ENCODE results near the gene ARRDC3. TPM values are rescaled to one million over a fixed set of nuclear protein-coding genes. Genes with fewer than 3 reads are reported as not detected.
A peak's percentile ranks its signal among the peaks of the same experiment; 100 is the strongest.
"Not testable (repeated sequence)": the region's sequence is repeated elsewhere in the genome, so short reads cannot be mapped to it uniquely, and the experiment has no call there.

ARRDC3 gene
- total and polyA plus RNA-seq, 5 experiments from 2014 or later: 72.6 to 374 (median 134) TPM

DNA sequence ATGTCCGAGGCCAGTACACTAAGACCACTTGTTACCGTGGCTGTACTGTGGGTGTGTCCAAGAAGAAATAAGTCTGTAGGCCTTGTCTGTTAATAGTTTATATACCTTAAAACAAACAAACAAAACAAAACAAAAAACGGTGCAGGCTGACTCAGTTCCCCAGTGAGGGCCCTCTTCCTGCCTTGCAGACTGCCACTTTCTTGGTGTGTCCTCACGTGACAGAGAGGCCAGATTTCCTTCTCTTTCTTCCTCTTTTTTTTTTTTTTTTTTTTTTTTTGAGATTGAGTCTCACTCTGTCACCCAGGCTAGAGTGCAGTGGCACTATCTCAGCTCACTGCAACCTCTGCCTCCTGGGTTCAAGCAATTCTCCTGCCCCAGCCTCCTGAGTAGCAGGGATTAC is 28.2 kb downstream of the ARRDC3 start:
- not testable (repeated sequence) for ATAC-seq, H3K4me3 Mint-ChIP-seq, H3K27me3 Mint-ChIP-seq, H3K36me3 Mint-ChIP-seq, H3K9me3 Mint-ChIP-seq
- peak in 1 of 10 donors; percentile 10 for DNase-seq
- peak overlapping the region in 1 of 10 donors; percentile 24 for H3K27ac Mint-ChIP-seq
- H3K4me1 Mint-ChIP-seq: peaks cover 0 to 11% (median under 1%) of the 10 kb centered on the region in 4 donors
- POLR2A ChIA-PET: interaction anchor here (0.6 kb wide), 1 partner anchor 265 kb away, joined by 3 read pairs; no protein-coding TSS in a partner anchor

DNA sequence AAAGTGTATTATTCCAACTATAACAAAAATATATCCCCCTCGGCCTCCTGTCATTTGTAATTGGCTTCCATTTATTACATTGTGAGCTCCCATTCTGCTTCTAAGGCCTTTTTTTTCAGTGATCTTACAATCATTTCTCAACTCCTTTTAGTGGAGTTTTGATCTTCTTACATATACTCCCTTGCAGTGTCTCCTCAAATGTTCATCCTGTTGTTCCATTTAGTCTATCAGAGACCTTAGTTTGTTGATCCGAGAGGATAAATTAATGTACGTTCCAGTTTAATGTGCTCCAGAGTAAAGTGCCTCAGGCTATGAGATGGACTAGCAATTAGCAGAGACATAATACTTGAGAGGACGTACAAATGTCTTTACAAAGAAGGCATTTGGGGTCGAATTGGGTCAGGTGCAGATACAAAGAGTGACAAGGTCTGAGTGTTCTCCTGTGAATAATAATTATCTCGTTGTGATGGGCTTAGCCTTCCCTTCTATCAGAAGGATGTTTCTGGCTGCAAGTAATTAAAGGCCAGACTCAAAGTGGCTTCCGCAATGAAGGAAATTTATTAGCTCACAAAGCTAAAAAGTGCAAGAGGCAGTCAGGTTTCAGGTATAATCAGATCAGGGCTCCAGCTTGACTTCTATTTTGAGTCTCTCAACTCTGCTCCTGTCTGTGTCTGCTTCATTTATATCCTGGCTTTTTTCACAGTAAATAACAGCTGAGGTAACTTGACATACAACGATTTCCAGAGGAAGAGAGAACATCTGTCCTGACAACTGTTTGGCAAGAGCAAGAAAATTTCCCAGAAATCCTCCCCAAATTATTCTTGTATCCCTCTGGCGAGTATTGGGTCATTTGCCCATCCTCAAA is 30.1 kb downstream of the ARRDC3 start:
- peak overlapping the region in 1 of 10 donors; percentile 40 for H3K27ac Mint-ChIP-seq
- peaks cover 0 to 11% (median 6%) of the 10 kb centered on the region in 4 donors for H3K4me1 Mint-ChIP-seq
- no peak overlapping the region for H3K4me3 Mint-ChIP-seq
- ATAC-seq (no peak), DNase-seq (no peak)
- no peaks in the 10 kb centered on the region for H3K27me3 Mint-ChIP-seq
- peaks cover 0 to 3% (median 0%) of the 10 kb centered on the region in 3 donors for H3K36me3 Mint-ChIP-seq
- H3K9me3 Mint-ChIP-seq: peaks cover 0 to 4% (median 0%) of the 10 kb centered on the region in 9 donors
- POLR2A ChIA-PET: interaction anchor here (0.6 to 0.9 kb wide), 2 partner anchors 12 to 14 kb away, joined by 4 to 6 read pairs; no protein-coding TSS in a partner anchor

DNA sequence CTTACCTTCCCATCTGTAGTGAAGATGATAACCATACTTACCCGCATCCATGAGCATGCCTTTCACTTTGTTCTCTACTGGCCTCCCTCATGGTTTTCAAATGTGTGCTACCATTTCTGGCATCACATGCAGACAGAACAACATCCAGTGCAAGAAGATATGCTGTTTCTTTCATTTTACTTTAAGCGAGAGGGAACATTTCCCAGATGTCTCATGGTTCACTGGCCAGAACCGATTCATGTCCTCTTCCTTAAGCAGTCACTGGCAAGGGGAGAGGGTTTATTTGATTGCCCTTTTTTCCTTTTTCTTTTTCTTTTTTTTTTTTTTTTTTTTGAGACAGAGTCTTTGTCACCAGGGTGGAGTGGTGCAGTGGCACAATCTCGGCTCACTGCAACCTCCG is 37.7 kb downstream of the ARRDC3 start:
- Mint-ChIP-seq H3K27ac (peak overlapping the region in 1 of 10 donors; percentile 7), H3K4me1 (peaks cover 0 to 6% (median 3%) of the 10 kb centered on the region in 4 donors), H3K27me3 (no peaks in the 10 kb centered on the region), H3K4me3 (no peak overlapping the region), H3K36me3 (no peaks in the 10 kb centered on the region), H3K9me3 (peaks cover 0 to 11% (median 0%) of the 10 kb centered on the region in 9 donors)
- ATAC-seq (no peak), DNase-seq (no peak)
- POLR2A ChIA-PET: interaction anchor here (0.6 to 0.7 kb wide), 3 partner anchors 17 to 39 kb away, joined by 3 to 4 read pairs (median 4); no protein-coding TSS in a partner anchor

DNA sequence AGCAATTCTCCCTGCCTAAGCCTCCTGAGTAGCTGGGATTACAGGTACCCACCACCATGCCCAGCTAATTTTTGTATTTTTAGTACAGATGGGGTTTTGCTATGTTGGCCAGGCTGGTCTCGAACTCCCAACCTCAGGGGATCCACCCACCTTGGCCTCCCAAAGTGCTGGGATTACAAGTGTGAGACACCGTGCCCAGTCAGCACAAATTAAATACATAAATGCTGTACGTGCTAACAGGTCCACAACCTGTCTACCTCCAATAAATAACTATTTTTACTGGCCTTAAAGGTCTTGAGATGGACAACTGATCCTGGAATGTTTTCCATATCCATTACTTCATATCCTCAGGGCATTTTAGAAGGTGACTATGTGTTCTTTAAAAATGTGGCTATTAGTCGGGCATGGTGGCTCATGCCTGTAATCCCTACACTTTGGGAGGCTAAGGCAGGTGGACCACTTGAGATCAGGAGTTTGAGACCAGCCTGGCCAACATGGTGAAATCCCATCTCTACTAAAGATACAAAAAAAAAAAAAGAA is 38.4 kb downstream of the ARRDC3 start:
- H3K36me3 Mint-ChIP-seq, ATAC-seq, H3K4me3 Mint-ChIP-seq, H3K27ac Mint-ChIP-seq, DNase-seq, POLR2A ChIA-PET, H3K27me3 Mint-ChIP-seq, H3K4me1 Mint-ChIP-seq: not testable (repeated sequence)
- peaks cover 0 to 11% (median 0%) of the 10 kb centered on the region in 9 donors for H3K9me3 Mint-ChIP-seq

DNA sequence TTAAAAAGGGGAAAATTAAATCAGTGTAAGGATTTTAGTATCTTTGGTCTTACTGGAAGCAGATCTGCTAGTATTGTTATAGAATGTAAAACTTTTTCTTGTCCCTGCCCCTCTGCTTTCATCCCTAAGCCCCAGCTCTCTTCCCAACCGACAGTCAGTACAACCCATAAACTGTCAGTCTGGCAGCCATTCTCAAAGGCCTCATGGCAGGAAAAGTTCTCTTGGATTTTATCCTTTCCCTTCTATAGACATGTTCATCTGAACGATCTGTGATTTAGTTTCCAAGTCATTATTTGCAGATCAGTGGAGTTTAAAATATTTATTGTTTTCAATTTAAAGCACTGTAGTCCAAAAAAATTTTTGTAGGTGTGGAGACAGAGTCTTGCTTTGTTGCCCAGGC is 39.2 kb downstream of the ARRDC3 start:
- POLR2A ChIA-PET: no interaction called here
- Mint-ChIP-seq H3K9me3 (peaks cover 0 to 11% (median 0%) of the 10 kb centered on the region in 9 donors), H3K36me3 (no peaks in the 10 kb centered on the region), H3K27ac (no peak overlapping the region), H3K4me3 (no peak overlapping the region), H3K4me1 (no peaks in the 10 kb centered on the region), H3K27me3 (no peaks in the 10 kb centered on the region)
- ATAC-seq: no peak
- DNase-seq: no peak

DNA sequence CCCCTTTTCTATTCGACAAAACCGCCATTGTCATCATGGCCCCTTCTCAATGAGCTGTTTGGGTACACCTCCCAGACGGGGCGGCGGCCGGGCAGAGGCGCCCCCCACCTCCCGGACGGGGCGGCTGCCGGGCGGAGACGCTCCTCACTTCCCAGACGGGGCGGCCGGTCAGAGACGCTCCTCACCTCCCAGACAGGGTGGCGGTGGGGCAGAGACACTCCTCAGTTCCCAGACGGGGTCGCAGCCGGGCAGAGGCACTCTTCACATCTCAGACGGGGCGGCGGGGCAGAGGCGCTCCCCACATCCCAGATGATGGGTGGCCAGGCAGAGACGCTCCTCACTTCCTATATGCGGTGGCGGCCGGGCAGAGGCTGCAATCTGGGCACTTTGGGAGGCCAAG is 40.2 kb downstream of the ARRDC3 start:
- H3K36me3 Mint-ChIP-seq, ATAC-seq, H3K4me1 Mint-ChIP-seq, H3K4me3 Mint-ChIP-seq, H3K27ac Mint-ChIP-seq, DNase-seq, POLR2A ChIA-PET, H3K27me3 Mint-ChIP-seq: not testable (repeated sequence)
- H3K9me3 Mint-ChIP-seq: peaks cover 0 to 11% (median 0%) of the 10 kb centered on the region in 9 donors

DNA sequence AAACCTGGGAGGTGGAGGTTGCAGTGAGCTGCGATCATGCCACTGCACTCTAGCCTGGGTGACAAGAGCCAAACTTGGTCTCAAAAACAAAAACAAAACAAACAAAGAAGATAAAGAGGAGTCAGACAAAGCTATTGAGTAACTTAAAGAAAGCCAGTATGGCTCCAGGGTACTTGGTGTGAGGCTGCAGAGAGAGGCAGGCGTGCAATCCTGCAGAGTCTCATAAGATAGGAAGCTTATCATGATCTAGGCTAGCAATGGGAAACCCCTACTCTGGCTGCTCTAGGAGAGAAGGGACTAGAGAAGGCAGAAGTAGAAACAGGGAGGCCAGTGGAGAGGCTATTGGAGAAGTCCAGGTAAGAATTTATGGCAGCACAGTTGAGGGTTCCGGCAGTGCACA is 42.0 kb downstream of the ARRDC3 start:
- Mint-ChIP-seq H3K27ac (no peak overlapping the region), H3K9me3 (peaks cover 0 to 10% (median 0%) of the 10 kb centered on the region in 9 donors), H3K27me3 (peaks cover 0 to 2% (median 0%) of the 10 kb centered on the region in 5 donors), H3K36me3 (no peaks in the 10 kb centered on the region), H3K4me1 (no peaks in the 10 kb centered on the region), H3K4me3 (no peak overlapping the region)
- DNase-seq (no peak), ATAC-seq (no peak)
- POLR2A ChIA-PET: no interaction called here

DNA sequence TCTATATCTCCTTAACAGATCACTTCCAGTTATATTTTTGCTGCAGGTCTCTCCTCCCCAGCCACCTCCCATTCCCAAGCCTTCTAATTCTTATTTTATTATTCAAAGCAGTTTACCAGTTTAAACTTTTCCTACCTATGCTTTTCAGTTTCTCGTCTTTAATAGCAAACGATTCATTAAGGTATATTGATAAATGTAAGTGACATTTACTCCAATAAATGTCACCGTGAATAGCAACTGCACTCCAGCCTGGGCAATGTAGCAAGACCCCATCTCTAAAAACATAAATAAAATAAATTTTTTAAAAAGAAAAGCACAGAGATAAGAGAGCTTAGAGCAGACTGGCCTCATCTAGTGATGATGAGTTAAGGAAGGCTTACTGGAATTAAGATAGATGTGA is 42.6 kb downstream of the ARRDC3 start:
- Mint-ChIP-seq H3K27ac (no peak overlapping the region), H3K27me3 (peaks cover 0 to 2% (median 0%) of the 10 kb centered on the region in 5 donors), H3K36me3 (no peaks in the 10 kb centered on the region), H3K4me3 (no peak overlapping the region), H3K9me3 (peaks cover 0 to 10% (median 0%) of the 10 kb centered on the region in 9 donors), H3K4me1 (no peaks in the 10 kb centered on the region)
- no peak for ATAC-seq
- no peak for DNase-seq
- POLR2A ChIA-PET: no interaction called here

DNA sequence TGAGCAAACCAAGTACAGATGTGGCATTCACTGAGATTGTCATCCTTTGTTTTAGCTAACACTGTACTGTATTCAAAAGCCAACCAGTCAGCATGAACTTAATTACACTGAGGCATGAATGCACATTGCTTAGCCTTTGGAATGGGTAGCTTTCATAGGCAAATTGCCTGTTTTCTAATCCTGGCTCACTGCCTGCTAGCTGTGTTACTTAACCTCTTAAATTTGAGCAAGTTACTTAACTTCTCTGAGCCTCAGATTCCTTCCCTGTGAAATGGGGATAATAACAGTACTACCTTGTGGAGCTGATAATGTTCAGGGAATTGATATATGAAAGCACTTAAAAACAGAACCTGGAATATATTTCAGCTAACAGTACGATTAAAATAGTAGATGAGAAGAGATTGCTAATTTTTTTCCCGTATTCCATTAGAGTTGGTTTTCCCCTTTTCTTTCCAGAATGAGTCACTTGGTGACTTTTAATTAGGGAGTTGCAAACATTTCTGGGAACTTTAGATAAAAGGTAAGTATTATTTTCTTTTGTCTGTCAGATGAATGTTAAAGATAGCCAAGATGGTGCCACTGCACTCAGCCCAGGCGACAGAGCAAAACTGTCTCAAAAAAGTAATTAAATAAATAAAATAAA is 43.9 kb downstream of the ARRDC3 start:
- Mint-ChIP-seq H3K4me1 (no peaks in the 10 kb centered on the region), H3K36me3 (no peaks in the 10 kb centered on the region), H3K27me3 (peaks cover 0 to 2% (median 0%) of the 10 kb centered on the region in 5 donors), H3K4me3 (no peak overlapping the region), H3K9me3 (peaks cover 0 to 10% (median 0%) of the 10 kb centered on the region in 9 donors), H3K27ac (no peak overlapping the region)
- ATAC-seq (no peak), DNase-seq (no peak)
- POLR2A ChIA-PET: no interaction called here

DNA sequence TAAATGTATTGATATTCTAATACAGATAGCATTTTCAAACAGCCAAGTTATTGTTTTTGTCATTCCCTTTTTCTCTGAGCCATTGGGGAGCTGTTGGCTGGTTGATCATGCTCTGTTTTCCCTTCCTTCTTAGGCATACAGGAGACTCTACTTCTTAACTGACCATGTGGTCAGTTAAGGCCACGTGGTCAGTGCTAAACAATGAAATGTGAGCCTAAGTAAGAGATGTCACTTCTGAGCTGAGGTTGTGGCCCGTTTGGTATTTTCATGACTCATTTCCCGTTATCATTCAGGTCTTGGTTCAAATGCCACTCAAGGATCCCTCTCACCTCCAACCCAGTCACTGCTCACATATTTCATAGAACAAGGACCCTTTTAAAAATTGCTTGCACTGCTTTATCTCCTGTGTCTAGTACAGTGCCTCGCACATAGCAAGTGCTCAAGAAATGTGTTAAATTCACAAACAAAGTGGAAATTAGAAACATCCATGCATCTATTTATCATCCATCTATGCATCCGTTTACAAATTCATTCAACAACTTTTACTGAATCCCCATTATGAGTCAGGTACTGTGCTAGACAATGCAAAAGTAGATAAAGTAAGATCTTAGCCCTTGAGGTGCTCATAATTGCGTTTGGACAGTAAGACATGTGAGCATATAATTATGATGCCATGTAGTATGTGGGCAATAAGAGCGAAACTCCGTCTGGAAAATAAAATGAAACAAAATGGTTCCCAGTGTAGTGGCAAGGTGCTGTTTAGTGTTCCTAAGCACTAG is 50.7 kb downstream of the ARRDC3 start:
- DNase-seq (no peak), ATAC-seq (no peak)
- H3K4me1 Mint-ChIP-seq: peaks cover 3 to 12% (median 10%) of the 10 kb centered on the region in 4 donors
- H3K27ac Mint-ChIP-seq: peak overlapping the region in 2 of 10 donors; percentile 7 to 46
- H3K4me3 Mint-ChIP-seq: no peak overlapping the region
- peaks cover 0 to 5% (median 0%) of the 10 kb centered on the region in 5 donors for H3K27me3 Mint-ChIP-seq
- H3K36me3 Mint-ChIP-seq: no peaks in the 10 kb centered on the region
- POLR2A ChIA-PET: interaction anchor here (1.0 kb wide), 1 partner anchor 48 kb away, joined by 3 read pairs; no protein-coding TSS in a partner anchor
- H3K9me3 Mint-ChIP-seq: no peaks in the 10 kb centered on the region

DNA sequence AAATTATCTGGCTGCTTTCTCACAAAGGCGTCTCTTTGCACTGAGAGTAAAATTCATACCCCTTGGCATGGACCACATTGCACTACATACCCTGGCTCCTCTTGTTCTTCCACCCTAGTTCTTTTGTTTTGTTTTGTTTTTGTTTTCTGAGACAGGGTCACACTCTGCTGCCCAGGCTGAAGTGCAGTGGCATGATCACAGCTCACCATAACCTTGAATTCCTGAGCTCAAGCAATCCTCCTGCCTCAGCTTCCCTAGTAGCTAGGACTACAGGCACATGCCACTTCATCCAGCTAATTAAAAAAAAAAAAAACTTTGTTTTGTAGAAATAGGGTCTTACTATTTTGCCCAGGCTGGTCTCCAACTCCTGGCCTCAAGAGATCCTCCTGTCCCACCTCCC is 51.4 kb downstream of the ARRDC3 start:
- Mint-ChIP-seq H3K9me3 (no peaks in the 10 kb centered on the region), H3K27ac (peak overlapping the region in 2 of 10 donors; percentile 7 to 46), H3K4me3 (no peak overlapping the region), H3K27me3 (peaks cover 0 to 5% (median 0%) of the 10 kb centered on the region in 5 donors), H3K36me3 (no peaks in the 10 kb centered on the region), H3K4me1 (peaks cover 3 to 12% (median 10%) of the 10 kb centered on the region in 4 donors)
- DNase-seq (no peak), ATAC-seq (no peak)
- POLR2A ChIA-PET: no interaction called here

DNA sequence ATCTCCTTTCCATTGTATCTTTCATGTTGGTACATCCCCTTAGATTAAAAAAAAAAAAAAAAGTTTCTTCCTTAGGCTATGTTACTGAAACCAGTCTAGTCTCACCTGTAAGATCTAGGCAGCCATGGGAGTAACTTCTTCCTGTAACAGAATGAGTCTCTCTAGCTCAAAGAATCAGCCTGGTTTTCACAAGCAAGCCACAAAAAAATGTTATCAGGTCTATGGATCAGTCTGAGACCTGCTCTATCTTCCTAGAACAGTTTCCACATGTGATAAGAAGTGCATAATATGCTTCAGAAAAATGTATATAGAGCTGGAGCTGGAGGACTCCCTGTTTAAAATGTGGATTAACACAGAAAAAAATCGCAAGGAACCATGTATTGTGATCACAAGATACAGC is 53.8 kb downstream of the ARRDC3 start:
- Mint-ChIP-seq H3K27me3 (peaks cover 0 to 5% (median 2%) of the 10 kb centered on the region in 5 donors), H3K36me3 (no peaks in the 10 kb centered on the region), H3K9me3 (no peaks in the 10 kb centered on the region), H3K27ac (no peak overlapping the region), H3K4me3 (no peak overlapping the region), H3K4me1 (peaks cover 3 to 12% (median 10%) of the 10 kb centered on the region in 4 donors)
- ATAC-seq (no peak), DNase-seq (no peak)
- POLR2A ChIA-PET: interaction anchor here (1.1 kb wide), 1 partner anchor 16 kb away, joined by 6 read pairs; no protein-coding TSS in a partner anchor
